Activated naive CD4-positive, alpha-beta T cell treated with anti-CD3 and anti-CD28 coated beads for 36 hours (primary cell): ENCODE measurements around the gene PWP2. TPM values are rescaled to one million over a fixed set of nuclear protein-coding genes. Genes with fewer than 3 reads are reported as not detected.
"Not testable (repeated sequence)": the region's sequence is repeated elsewhere in the genome, so short reads cannot be mapped to it uniquely, and the experiment has no call there.

Source experiments
- CTCF ChIA-PET: fragments of 350-600 bp; sonication (Branson Sonifier 250); formaldehyde crosslinking; loops from one replicate; lab custom pipeline; 2021; ENCODE audit warnings: antibody characterized with exemption; lab: Charles Lee
- DNase-seq: peaks from one replicate; pipeline ENCODE4 v3.0.0-alpha.2; 2020
- H3K27ac Mint-ChIP-seq: one replicate; pipeline ENCODE4 v1.8.0; 2021; ENCODE audit warnings: mild to moderate bottlenecking, mixed read lengths
- H3K27me3 Mint-ChIP-seq: one replicate; pipeline ENCODE4 v1.8.0; 2021; ENCODE audit warnings: low read depth, mixed read lengths
- H3K36me3 Mint-ChIP-seq: one replicate; pipeline ENCODE4 v1.8.0; 2021; ENCODE audit warnings: low read depth, mixed read lengths
- H3K4me1 Mint-ChIP-seq: one replicate; pipeline ENCODE4 v1.8.0; 2021; ENCODE audit warnings: low read depth, mixed read lengths
- H3K4me3 Mint-ChIP-seq: one replicate; pipeline ENCODE4 v1.8.0; 2021; ENCODE audit warnings: mild to moderate bottlenecking, moderate library complexity, mixed read lengths
- H3K9me3 Mint-ChIP-seq: one replicate; pipeline ENCODE4 v1.8.0; 2021; ENCODE audit warnings: mixed read lengths
- intact Hi-C: fragments of 100-400 bp; cut with micrococcal nuclease; formaldehyde crosslinking; loops from one replicate; pipeline ENCODE4 v1.15.1; 2023
- total RNA-seq, 2 experiments: library from RNA; stranded (reverse); gene quantifications; one replicate each; pipeline ENCODE4 v1.2.3, GENCODE V29; 2021

PWP2 gene
- total RNA-seq, 2 experiments from 2014 or later: 29.6 to 30.9 TPM

DNA sequence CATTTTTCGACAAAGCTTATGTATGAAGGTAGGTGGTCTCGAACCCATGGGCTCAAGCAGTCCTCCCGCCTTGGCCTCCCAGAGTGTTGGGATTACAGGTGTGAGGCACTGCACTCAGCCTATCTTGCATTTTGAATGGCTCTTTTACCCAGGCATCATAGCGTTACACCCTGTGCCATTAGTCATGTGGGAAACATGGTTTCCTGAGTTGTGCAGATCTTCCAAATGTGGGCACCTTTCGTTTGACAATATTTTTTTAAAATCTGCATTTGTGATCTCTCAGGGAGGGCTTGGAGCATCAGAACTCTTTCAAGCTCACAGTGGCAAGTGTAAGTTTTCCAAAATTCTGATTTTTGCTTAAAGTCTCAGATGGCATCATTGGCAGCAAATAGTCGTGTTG, 8.7 kb upstream of the PWP2 start:
- H3K27me3 Mint-ChIP-seq, H3K4me3 Mint-ChIP-seq, H3K4me1 Mint-ChIP-seq, intact Hi-C loops, H3K9me3 Mint-ChIP-seq, DNase-seq, CTCF ChIA-PET, H3K36me3 Mint-ChIP-seq, H3K27ac Mint-ChIP-seq: not testable (repeated sequence)

DNA sequence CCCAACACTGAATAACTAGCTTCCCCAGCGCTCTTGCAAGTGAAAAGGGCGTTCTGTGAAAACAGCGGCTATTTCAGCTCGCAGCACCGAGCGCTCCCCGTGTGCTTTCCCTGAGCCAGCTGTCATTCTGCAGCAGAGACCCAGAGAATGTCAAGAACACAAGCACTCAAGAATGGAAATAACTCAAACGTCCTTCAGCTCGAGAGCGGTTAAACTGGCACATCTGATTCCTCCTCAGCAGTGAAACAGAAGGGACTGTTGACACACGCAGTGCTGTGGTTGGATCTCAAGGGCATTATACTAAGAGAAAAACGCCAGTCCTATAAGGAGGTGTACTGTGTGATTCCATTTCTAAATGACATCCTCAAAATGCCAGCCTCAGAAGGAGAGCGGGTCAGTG, 8.2 kb upstream of the PWP2 start:
- CTCF ChIA-PET, intact Hi-C loops, H3K4me3 Mint-ChIP-seq, H3K4me1 Mint-ChIP-seq, H3K27me3 Mint-ChIP-seq, H3K9me3 Mint-ChIP-seq, H3K36me3 Mint-ChIP-seq, DNase-seq, H3K27ac Mint-ChIP-seq: not testable (repeated sequence)

DNA sequence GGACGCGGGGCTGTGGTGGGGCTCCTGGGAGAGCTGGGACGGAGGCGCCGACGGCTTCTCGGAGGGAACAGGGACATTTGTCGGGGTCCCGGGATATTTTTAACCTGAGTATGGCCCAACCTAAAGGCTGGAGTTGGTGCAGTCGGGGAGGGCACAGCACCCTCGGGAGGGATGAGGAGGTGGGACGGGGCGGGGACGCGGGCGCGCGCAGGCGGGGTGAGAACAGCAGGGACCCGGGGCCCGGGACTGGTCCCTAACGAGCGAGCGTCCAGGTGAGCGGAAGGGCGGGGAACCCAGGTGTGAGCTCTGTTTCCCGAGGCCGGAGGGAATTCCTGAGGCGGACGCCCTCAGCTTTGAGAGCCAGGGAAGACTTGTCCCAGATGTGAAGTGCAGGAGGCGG, 390 bp downstream of the PWP2 start:
- H3K9me3 Mint-ChIP-seq, intact Hi-C loops, H3K27ac Mint-ChIP-seq, H3K36me3 Mint-ChIP-seq, CTCF ChIA-PET, H3K4me1 Mint-ChIP-seq, H3K4me3 Mint-ChIP-seq, H3K27me3 Mint-ChIP-seq, DNase-seq: not testable (repeated sequence)

DNA sequence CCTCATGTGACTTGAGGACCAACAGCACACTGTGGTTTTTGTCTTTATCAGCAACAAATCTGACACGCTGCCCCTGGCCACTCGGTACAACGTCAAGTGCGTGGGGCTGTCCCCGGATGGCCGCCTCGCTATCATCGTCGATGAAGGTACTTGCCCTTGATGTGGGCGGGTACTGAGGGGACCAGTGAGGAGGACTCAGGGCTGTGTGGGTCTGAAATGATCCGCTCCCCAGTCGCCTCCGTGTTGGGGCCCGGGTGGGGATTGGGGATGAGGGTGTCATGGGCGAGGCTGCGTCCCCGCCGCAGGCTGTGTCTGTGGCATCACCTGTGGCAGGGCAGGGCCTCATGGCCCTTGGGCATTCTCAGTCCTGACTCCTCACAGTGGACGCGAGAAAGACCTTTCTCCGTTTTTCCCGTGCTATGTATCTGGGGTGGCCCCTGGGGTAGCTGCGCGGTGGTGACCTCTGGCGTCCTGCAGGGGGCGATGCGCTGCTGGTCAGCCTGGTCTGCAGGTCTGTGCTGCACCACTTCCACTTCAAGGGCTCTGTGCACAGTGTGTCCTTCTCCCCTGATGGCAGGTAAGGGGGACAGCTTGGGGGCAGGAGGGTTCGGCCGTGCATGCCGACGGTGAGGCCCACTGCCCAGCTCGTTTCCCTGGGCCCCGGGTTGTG, 6.6 kb downstream of the PWP2 start:
- H3K27me3 Mint-ChIP-seq, H3K9me3 Mint-ChIP-seq, CTCF ChIA-PET, H3K36me3 Mint-ChIP-seq, H3K27ac Mint-ChIP-seq, DNase-seq, intact Hi-C loops, H3K4me3 Mint-ChIP-seq, H3K4me1 Mint-ChIP-seq: not testable (repeated sequence)

DNA sequence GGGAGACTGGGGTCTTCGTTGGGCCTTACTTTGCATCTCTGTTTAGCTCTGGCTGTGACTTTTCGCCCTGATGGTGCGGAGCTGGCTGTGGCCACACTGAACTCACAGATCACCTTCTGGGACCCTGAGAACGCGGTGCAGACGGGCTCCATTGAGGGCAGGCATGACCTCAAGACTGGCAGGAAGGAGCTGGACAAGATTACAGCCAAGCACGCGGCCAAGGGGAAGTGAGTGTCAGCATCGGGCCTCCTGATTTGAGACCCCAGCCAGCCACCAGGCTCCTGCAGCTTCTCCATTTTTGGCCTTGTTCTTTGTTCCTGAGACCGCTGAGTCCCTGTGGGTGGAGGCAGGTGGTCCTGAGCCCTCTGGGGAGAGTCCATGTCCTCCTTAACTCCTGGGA, 14.9 kb downstream of the PWP2 start:
- H3K27ac Mint-ChIP-seq, DNase-seq, H3K27me3 Mint-ChIP-seq, H3K4me1 Mint-ChIP-seq, intact Hi-C loops, H3K36me3 Mint-ChIP-seq, H3K4me3 Mint-ChIP-seq, CTCF ChIA-PET, H3K9me3 Mint-ChIP-seq: not testable (repeated sequence)

DNA sequence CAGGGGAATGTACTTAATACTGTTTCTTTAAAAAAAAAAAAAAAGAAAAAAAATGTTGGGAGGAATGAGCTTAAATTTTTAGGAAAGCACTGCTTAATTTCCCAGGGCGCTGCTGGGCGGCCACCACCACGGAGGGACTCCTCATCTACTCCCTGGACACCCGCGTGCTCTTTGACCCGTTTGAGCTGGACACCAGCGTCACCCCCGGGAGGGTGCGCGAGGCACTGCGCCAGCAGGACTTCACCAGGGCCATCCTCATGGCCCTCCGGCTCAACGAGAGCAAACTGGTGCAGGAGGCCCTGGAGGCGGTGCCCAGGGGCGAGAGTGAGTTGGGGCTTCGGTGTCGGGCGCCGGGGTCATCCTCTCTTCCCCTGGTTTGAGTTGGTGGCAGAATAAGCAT, 20.6 kb downstream of the PWP2 start:
- H3K4me3 Mint-ChIP-seq, H3K27me3 Mint-ChIP-seq, H3K27ac Mint-ChIP-seq, H3K9me3 Mint-ChIP-seq, H3K4me1 Mint-ChIP-seq, intact Hi-C loops, CTCF ChIA-PET, H3K36me3 Mint-ChIP-seq, DNase-seq: not testable (repeated sequence)

DNA sequence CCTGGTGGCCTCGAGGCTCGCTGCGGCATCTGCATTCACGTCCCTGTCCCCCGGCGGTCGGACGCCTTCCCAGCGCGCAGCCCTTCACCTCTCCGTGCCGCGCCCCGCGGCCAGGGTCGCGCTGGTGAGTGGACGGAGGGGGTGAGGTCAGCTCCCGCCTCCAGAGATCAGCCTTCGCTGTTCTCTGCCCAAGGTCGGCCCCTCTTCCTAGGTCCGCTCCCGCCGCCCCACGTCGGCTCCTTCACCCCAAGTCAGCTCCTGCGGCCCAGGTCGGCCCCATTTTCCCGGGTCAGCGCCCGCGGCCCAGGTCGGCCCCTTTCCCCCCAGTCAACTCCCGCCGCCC, 26.5 kb downstream of the PWP2 start:
- H3K36me3 Mint-ChIP-seq, DNase-seq, H3K4me1 Mint-ChIP-seq, H3K27me3 Mint-ChIP-seq, CTCF ChIA-PET, H3K9me3 Mint-ChIP-seq, H3K27ac Mint-ChIP-seq, intact Hi-C loops: not testable (repeated sequence)
- H3K4me3 Mint-ChIP-seq: peak overlapping the region; percentile 59

DNA sequence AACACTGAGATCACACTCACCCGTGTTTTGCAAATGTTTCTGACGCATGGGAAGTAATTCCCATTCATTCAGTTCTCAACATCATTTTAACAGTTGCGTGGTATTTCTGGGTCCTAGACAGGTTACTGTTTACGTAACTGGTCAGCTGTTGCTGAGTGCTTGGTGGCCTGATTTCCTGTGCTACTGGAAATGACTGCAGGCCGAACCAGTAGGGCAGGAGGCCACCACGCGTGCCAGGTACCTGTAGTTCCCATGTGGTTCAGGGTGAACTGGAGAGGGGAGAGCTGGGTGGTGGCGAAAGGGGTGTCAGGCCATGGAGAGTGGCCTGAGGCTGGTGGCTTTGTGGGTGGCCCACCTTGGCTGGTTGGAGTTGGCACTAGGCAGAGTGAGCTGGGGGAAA, 27.5 kb downstream of the PWP2 start:
- CTCF ChIA-PET, H3K36me3 Mint-ChIP-seq, DNase-seq, H3K27ac Mint-ChIP-seq, intact Hi-C loops, H3K27me3 Mint-ChIP-seq, H3K4me1 Mint-ChIP-seq, H3K4me3 Mint-ChIP-seq, H3K9me3 Mint-ChIP-seq: not testable (repeated sequence)

DNA sequence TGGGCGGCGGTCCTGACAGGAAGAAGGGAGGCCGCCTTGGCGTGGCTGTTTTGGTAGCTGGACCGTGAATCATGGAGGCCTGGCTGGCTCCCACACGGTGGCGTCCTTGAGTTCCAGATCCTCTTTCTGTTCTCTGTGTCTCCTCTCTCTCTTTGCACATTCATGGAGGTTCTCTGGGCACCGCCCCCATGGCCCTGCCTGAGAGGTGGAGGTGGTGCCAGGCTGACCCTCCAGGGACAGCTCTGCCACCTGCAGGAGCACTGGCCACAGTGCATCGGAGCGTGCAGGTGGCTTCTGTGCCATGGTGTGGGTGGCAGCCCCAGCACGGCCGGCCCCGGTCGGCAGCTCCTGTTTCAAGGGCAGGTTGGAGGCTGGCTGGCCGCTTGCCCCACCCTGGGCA, 30.8 kb downstream of the PWP2 start:
- intact Hi-C loops, H3K27ac Mint-ChIP-seq, H3K9me3 Mint-ChIP-seq, H3K36me3 Mint-ChIP-seq, CTCF ChIA-PET, H3K27me3 Mint-ChIP-seq, H3K4me1 Mint-ChIP-seq, H3K4me3 Mint-ChIP-seq: not testable (repeated sequence)
- DNase-seq: peak; percentile 35

DNA sequence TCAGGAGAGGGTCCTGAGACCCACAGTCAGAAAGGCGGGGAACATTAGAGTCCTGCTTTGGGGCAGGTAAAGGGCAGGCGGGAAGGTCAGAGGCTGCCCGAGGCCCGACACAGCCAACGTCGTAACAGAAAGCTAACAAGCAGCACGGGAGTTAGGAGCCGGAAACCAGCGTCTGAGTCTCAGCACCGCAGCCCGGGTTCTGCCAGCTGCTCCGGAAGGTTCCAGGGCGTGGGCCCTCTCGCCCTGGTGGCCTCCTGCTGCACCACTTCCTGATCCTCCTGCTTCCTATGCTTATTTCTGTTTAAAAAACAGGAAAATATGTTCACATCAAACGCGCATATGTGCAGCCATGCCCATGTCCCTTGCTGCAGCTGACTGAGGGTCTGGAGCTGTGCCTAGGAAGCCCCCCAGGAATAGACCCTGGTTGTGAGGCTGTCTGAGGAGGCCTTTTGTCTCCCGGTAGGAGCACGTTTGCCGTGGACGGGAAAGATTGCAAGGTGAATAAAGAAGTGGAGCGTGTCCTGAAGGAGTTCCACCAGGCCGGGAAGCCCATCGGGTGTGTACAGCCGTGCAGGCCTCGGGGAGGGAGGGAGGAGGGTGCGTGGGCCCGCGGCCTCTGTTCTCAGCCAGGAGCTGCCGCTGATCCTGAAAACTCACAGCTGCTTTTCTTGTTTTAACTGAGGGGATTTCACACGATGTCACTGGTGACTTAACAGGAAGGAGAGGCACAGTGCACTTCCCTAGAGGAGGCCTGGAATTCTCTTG, 32.8 kb downstream of the PWP2 start:
- CTCF ChIA-PET, H3K9me3 Mint-ChIP-seq, H3K27me3 Mint-ChIP-seq, H3K4me3 Mint-ChIP-seq, H3K36me3 Mint-ChIP-seq, H3K4me1 Mint-ChIP-seq, DNase-seq, intact Hi-C loops: not testable (repeated sequence)
- peak overlapping the region; percentile 41 for H3K27ac Mint-ChIP-seq

DNA sequence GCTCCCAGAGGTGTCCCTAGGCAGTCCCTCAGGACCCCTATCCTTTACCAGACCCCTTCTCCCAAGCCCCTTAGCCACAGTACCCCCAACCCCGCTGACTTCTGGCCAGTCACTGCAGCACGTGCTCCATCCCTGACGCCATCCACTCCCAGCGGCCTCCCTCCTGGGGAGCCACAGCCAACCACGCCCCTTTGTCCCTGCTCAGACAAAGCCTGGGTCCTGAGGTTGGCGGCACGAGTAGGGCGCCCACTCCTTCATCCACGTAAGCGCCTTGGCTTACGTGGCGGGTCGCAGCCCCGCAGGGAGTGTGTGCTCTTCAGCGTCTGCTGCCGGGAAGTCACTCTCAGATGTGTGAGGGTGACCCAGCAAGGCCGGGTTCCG, 33.3 kb downstream of the PWP2 start:
- DNase-seq, H3K4me3 Mint-ChIP-seq, intact Hi-C loops, H3K36me3 Mint-ChIP-seq, H3K27me3 Mint-ChIP-seq, H3K9me3 Mint-ChIP-seq, CTCF ChIA-PET, H3K27ac Mint-ChIP-seq, H3K4me1 Mint-ChIP-seq: not testable (repeated sequence)

DNA sequence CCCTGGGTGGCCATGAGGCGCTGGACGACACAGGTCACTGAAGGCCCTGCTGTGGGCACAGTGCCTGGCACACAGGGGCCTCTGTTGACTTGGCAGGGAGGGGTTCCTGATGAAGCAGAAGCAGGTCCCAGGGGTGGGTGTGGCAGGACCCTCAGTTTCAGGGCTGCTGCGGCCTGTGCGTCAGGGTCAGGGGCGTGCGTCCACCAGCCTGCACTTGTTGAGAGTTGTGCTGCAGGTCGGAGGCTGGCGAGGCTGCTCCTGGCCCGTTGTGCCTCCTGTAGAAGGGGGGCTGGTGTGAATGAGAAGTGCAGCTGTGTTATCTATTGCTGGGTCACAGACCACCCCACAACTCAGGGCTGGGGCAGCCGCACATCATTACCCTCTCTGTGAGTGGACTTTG, 35.3 kb downstream of the PWP2 start:
- H3K36me3 Mint-ChIP-seq, H3K4me3 Mint-ChIP-seq, H3K4me1 Mint-ChIP-seq, H3K27me3 Mint-ChIP-seq, intact Hi-C loops, DNase-seq, H3K27ac Mint-ChIP-seq, H3K9me3 Mint-ChIP-seq, CTCF ChIA-PET: not testable (repeated sequence)

DNA sequence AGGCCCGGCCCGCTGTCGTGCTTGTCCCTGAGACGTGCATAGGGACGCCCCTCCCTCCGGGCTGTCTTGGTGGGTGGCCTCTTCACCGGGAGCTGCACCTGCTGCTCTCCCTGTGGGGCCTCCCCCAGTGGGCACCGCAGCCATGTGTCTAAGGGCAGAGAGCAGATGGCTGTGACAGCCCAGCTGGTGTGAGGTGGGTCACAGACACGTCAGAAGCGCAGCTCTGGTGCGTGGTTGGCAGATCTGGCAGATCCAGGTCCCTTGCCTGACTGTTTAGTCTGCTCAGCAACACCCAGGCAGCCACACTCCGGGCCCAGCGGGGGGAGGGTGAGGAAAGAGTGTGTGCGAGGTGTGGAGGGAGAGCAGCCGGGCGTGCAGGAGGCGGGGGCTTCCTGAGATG, 36.2 kb downstream of the PWP2 start:
- H3K27ac Mint-ChIP-seq, H3K27me3 Mint-ChIP-seq, H3K4me1 Mint-ChIP-seq, H3K36me3 Mint-ChIP-seq, H3K4me3 Mint-ChIP-seq, intact Hi-C loops, CTCF ChIA-PET, H3K9me3 Mint-ChIP-seq: not testable (repeated sequence)
- peak; percentile 39 for DNase-seq
